GM19468 (cell line): ENCODE data around the gene ZNF45.
"Not testable (repeated sequence)": the region's sequence is repeated elsewhere in the genome, so short reads cannot be mapped to it uniquely, and the experiment has no call there.

Source experiments
- ATAC-seq: cut with Tn5 transposase; IDR thresholded peaks from one replicate; pipeline ENCODE4 v1.9.1; 2021; ENCODE audit warnings: mild to moderate bottlenecking, moderate library complexity, moderate number of reproducible peaks; ENCODE audit not compliant: unreplicated experiment; ENCODE audit errors: extremely low read depth

The ZNF45 gene

DNA sequence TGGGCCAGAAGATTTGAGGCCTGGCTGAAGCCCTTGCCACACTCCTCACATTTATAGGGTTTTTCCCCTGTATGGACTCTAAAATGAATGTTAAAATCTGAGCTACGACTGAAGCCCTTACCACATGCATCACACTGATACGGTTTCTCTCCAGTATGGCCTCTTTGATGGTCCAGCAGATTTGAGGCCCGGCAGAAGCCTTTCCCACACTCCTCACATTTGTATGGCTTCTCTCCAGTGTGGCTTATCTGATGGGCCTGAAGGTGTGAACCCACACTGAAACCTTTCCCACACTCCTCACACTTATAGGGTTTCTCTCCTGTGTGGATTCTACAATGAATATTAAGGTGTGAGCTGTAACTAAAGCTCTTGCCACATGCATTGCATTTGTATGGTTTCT is 21.0 kb downstream of the ZNF45 start:
- no peak for ATAC-seq

DNA sequence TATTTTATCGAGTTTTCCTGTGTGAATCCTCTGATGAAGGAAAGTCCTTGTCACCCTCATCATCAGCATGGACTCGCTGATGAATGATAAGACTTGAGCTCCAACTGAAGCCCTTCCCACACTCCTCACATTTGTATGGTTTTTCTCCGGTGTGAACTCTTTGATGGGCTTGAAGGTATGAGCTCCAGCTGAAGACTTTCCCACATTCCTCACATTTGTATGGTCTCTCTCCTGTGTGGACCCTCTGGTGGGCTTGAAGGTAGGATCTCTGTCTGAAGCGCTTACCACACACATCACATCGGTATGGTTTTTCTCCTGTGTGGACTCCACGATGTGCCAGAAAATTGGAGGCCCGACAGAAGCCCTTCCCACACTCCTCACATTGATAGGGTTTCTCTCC is 21.7 kb downstream of the ZNF45 start:
- ATAC-seq = no peak

DNA sequence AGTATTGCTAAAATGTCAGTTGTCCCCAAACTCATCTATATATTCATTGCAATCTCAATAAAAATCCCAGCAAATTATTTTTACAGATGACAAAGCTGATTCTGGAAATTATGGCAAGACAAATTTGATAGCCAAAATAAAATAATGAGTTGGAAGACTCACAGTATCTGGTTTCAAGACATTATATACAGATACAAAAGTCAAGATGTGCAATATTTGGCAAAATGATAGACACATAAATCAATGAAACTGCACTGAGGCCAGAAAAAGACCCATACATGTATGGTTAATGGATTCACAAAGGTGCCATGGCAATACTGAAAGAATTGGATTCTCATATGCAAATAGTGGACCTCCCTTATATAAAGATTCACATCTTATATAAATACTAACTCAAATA is 24.2 kb downstream of the ZNF45 start:
- ATAC-seq = no peak

DNA sequence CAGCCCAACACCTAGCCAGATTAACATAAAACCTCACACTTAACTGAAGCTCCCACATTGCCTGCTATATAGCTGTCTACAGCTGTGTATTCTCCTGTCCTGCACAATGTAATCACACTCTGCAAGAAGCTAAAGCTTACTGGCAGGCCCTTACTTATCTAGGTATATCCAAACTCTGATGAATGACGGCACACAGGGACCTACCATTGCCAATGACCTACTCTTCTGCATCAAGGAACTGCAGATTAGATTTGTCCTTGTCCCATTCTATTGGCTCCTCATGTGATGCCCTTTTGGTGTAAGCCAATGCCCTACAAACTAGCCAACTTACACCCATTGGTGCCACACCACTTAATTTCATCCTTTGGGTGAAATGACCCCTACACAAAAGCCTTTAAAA is 26.4 kb downstream of the ZNF45 start:
- ATAC-seq = no peak

DNA sequence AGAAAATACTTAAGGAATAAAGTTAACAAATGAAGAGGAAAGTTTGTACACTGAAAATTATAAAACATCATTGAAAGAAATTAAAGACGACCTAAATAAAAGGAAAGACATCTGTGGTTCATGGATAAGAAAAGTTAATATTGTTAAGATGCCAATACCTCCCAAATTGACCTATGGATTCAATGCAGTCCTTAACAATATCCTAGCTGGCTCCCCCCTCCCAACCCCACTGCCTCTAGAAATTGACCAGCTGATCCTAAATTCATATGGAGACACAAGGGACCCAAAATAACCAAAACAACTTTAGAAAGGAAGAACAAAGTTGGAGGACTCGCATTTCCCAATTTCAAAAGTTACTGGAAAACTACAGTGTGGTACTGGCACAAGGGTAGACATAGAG is 28.3 kb downstream of the ZNF45 start:
- ATAC-seq = no peak

DNA sequence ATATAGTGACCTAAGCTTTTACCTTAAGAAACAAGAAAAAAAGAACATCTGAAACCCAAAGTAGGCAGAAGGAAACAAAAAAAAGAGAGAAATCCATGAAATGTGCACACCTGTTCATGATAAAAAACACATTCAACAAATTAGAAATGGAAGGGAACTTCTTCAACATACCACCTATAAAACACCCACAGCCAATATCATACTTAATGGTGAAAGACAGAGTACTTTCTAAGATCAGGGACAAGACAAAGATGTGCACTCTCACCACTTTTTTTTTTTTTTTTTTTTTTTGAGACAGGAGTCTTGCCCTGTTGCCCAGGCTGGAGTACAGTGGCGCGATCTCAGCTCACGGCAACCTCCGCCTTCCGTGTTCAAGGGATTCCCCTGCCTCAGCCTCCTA is 29.2 kb downstream of the ZNF45 start:
- ATAC-seq = no peak

DNA sequence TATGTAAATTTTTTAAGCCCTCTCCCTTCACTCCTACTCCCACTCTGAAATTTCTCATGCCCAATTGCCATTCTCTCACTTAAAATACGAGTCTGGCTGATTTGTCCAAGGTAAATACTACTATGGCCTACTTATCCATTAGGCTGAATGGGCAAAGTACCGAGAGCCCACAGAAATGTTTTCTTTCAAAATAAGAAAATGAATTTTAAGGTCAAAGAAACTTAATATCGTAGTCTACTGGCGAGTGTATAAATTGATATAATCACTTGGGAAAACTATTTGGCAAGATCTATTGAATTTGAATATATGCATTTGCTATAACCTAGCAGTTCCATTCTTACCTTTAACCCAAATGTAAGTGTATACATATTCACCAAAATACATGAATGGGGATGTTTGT is 32.7 kb downstream of the ZNF45 start:
- ATAC-seq = no peak

DNA sequence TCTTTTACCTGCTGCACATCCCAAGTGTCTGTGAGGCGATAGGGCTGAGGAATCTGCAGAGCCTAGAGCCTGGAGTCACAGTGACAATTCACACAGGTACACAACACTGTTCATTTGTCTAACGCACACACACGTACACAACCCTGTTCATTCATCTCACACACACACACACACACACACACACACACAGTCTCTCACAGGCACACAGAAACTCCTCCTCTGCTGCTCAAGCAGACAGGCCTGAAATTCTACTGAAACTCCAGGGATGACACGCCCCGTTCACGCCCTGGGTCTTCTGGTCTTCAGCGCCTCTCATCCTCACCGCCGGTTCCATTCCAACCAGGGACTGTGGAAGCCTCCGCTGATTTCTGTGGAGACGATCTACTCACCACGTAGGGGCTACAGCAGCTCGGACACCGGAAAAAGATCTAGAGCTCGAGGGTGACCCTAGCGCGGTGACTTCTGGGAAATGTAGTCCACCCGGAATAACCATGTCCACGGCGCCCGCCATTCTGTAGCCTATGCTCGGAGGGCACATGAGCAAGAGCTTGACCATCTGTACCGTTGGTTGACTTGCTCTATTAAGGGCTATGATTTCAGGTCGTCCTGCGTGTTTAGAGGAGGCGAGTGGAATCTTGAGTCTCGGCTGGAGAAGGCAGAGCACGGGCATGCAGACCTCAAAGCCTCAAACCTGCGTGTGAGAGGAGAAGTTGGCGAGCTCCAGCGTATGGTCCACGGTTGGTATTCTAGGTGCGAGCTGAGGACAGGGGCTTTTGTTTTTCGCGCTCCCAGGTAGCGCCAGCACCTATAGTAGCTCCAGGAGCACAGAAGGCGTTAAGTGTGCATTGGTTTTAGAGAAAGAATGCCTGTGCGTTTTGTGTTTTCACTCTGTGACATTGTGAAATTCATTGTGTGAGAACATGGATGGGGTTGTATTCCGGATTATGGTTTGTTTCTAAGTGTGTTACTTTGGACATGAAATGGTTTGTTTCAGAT is 33.4 kb downstream of the ZNF45 start:
- ATAC-seq = no peak

DNA sequence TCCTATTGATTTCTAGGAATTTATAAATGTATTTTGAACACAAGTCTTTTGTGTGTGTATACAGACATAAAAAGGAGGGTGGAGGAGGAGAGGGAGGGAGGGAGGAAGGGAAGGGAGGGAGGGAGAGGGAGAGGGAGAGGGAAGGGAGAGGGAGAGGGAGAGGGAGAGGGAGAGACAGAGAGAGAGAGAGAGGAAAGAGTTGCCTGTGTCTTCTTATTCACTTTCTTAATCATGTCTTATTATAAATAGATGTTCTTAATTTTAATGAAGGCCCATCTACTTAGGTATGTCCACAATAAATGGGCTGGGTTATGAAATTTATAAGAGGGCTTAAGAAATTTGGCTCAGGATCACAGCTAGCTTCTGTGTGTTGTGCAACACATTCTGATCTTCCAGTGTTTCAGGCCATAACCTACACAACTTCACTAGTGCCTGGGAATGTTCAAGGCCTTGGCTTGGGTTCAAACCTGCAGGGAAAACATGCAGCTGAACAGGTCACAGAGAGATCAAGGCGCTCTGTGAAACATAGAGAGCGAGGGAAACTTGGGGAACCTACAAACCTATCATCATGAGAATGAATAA is 39.3 kb downstream of the ZNF45 start:
- ATAC-seq = no peak

DNA sequence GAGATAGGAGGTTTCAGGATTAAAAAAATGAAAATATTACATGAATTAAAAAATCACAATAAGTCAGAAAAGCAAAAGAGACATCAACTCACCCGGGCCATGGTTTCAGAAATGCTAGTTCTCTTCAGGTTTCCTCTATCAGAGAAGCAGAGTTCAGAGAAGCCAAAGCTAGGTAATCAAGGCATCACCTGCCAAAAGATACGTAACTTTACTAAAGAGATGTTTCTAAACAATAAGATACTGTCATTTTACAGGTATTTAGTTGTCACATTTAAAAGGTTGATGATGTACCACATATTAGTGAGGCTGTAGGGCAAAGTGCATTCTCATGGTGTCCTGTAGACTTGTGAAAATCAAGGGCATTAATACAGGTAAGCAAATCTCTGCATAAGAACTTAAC is 51.2 kb downstream of the ZNF45 start, which contains the start of gene ZNF404:
TSS of gene ZNF404 (minus strand) at position 101 of the 400 bp plus-strand sequence.
- ATAC-seq = no peak

DNA sequence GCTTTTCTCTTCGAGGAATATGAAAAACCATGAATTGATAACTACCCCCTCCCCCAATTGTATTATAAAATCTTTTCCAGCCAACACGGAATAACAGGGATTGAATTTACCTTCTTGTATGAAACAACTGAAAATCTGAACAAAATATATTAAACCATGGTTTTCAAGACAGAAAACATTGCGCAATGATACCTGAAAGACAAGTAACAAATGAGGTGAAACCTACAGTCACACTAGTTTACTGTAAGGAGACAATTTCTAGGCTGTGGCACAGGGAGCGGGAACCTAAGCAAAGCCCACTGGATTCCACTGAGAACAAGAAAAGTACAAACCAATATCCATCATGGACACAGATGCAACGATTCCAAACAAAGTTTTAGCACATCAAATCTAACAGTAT is 54.6 kb downstream of the ZNF45 start:
- no peak for ATAC-seq

DNA sequence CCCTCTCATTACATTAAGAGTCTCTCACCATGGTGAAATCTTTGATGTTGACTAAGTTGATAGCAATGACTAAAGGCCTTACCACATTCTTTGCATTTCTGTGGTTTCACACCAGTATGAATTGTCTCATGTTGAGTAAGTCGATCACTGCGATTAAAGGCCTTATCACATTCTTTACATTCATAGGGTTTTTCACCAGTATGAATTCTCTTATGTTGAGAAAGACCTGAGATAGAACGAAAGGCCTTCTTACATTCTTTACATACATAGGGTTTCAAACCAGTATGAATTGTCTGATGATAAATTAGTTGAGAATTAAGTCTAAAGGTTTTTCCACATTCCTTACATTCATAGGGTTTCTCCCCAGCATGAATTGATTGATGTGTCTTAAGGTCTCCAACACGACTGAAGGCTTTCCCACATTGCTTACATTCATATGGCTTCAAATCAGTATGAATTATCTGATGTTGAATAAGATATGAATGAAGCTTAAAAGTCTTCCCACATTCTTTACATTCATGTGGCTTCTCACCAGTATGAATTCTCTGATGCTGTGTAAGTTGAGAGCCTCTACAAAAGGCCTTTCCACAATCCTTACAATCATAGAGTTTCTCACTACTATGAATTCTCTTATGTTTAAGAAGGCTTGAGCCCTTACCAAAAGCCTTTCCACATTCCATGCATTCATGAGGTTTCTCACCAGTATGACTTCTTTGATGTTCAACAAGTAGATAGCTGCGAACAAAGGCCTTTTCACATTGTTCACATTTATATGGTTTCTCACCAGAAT is 62.3 kb downstream of the ZNF45 start:
- ATAC-seq = no peak

DNA sequence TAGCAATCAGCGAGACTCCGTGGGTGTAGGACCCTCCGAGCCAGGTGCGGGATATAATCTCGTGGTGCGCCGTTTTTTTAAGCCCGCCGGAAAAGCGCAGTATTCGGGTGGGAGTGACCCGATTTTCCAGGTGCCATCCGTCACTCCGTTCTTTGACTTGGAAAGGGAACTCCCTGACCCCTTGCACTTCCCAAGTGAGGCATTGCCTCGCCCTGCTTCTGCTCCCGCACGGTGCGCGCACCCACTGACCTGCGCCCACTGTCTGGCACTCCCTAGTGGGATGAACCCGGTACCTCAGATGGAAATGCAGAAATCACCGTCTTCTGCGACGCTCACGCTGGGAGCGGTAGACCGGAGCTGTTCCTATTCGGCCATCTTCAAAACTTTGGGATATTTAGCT is 68.2 kb downstream of the ZNF45 start:
- ATAC-seq = not testable (repeated sequence)
